Measurements from ENCODE around the gene TENM3.

GRCh38 chr4:182825003-182825402, 581.8 kb downstream of the TENM3 start:
- TF ChIP-seq CTCF (IDR thresholded peaks at IDR 0.05) (no peak), POLR2A (IDR thresholded peaks at IDR 0.05) (no peak)

Data from lower leg skin (tissue), 3 donors.